Kidney tubule cell (primary cell): Measurements from ENCODE around the gene CRYBA1.
"Not testable (repeated sequence)": the region's sequence is repeated elsewhere in the genome, so short reads cannot be mapped to it uniquely, and the experiment has no call there.

Source experiments
- DNase-seq: peaks from one replicate; pipeline ENCODE4 v3.0.0-alpha.2; 2018; ENCODE audit warnings: low spot score

CRYBA1 gene

GRCh38 chr17:29238133-29238850 lies 8.4 kb upstream of the CRYBA1 start:
- no peak for DNase-seq

- peak; percentile 55 for DNase-seq
These were observed 6.2 kb upstream of the CRYBA1 start for GRCh38 chr17:29240477-29240876.

- peak; percentile 97 for DNase-seq
These were observed 5.4 kb upstream of the CRYBA1 start for GRCh38 chr17:29240968-29241963.

- no peak for DNase-seq
These were observed 4.6 kb upstream of the CRYBA1 start for GRCh38 chr17:29242051-29242450.

- no peak for DNase-seq
These were observed 3.9 kb upstream of the CRYBA1 start for GRCh38 chr17:29242790-29243189.

GRCh38 chr17:29243792-29244191 lies 2.9 kb upstream of the CRYBA1 start:
- peak; percentile 41 for DNase-seq

- DNase-seq = no peak
These were observed 1.3 kb upstream of the CRYBA1 start for GRCh38 chr17:29245401-29245800.

- DNase-seq = no peak
These were observed 560 bp downstream of the CRYBA1 start for GRCh38 chr17:29247219-29247618.

GRCh38 chr17:29248845-29249244 lies 2.2 kb downstream of the CRYBA1 start:
- no peak for DNase-seq

GRCh38 chr17:29250666-29251065 lies 4.0 kb downstream of the CRYBA1 start:
- peak; percentile 92 for DNase-seq

GRCh38 chr17:29251184-29251583 lies 4.5 kb downstream of the CRYBA1 start:
- DNase-seq = no peak

GRCh38 chr17:29252101-29252791 lies 5.6 kb downstream of the CRYBA1 start:
- peak; percentile 43 for DNase-seq

- no peak for DNase-seq
These were observed 6.4 kb downstream of the CRYBA1 start for GRCh38 chr17:29253037-29253436.

GRCh38 chr17:29255926-29256522 lies 9.4 kb downstream of the CRYBA1 start:
- no peak for DNase-seq

GRCh38 chr17:29256735-29257466 lies 10.2 kb downstream of the CRYBA1 start:
- no peak for DNase-seq

- DNase-seq = no peak
These were observed 11.1 kb downstream of the CRYBA1 start for GRCh38 chr17:29257756-29258155.

- no peak for DNase-seq
These were observed 17.3 kb downstream of the CRYBA1 start for GRCh38 chr17:29263916-29264315.

GRCh38 chr17:29271980-29272379 lies 25.3 kb downstream of the CRYBA1 start:
- not testable (repeated sequence) for DNase-seq

- no peak for DNase-seq
These were observed 27.3 kb downstream of the CRYBA1 start for GRCh38 chr17:29273924-29274323.

GRCh38 chr17:29278692-29279091 lies 32.0 kb downstream of the CRYBA1 start:
- DNase-seq = no peak

- DNase-seq = no peak
These were observed 32.9 kb downstream of the CRYBA1 start for GRCh38 chr17:29279397-29280070.
